HL-60/S4 treated with phorbol 12-myristate 13-acetate at 8.2 ng/mL for 4 days and 3 days (cell line): Measurements from ENCODE around the gene ANAPC5.
"Not testable (repeated sequence)": the region's sequence is repeated elsewhere in the genome, so short reads cannot be mapped to it uniquely, and the experiment has no call there.

Experiments
- in situ Hi-C: fragments of 300-500 bp; cut with MboI; formaldehyde crosslinking; loops from 2 replicates; pipeline ENCODE4 v1.15.0; 2022; ENCODE audit warnings: low sequenced_read_pairs

Gene ANAPC5, protein sequence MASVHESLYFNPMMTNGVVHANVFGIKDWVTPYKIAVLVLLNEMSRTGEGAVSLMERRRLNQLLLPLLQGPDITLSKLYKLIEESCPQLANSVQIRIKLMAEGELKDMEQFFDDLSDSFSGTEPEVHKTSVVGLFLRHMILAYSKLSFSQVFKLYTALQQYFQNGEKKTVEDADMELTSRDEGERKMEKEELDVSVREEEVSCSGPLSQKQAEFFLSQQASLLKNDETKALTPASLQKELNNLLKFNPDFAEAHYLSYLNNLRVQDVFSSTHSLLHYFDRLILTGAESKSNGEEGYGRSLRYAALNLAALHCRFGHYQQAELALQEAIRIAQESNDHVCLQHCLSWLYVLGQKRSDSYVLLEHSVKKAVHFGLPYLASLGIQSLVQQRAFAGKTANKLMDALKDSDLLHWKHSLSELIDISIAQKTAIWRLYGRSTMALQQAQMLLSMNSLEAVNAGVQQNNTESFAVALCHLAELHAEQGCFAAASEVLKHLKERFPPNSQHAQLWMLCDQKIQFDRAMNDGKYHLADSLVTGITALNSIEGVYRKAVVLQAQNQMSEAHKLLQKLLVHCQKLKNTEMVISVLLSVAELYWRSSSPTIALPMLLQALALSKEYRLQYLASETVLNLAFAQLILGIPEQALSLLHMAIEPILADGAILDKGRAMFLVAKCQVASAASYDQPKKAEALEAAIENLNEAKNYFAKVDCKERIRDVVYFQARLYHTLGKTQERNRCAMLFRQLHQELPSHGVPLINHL

GRCh38 chr12:121351820-121352681, at the start of gene ANAPC5:
ANAPC5 (minus strand) TSS chr12:121352411; CDS start chr12:121352340, 71 bp downstream.
- in situ Hi-C loops: no loop called here

- in situ Hi-C loops: no loop called here
Observed at GRCh38 chr12:121400332-121401139, 48.3 kb upstream of the ANAPC5 start.

DNA sequence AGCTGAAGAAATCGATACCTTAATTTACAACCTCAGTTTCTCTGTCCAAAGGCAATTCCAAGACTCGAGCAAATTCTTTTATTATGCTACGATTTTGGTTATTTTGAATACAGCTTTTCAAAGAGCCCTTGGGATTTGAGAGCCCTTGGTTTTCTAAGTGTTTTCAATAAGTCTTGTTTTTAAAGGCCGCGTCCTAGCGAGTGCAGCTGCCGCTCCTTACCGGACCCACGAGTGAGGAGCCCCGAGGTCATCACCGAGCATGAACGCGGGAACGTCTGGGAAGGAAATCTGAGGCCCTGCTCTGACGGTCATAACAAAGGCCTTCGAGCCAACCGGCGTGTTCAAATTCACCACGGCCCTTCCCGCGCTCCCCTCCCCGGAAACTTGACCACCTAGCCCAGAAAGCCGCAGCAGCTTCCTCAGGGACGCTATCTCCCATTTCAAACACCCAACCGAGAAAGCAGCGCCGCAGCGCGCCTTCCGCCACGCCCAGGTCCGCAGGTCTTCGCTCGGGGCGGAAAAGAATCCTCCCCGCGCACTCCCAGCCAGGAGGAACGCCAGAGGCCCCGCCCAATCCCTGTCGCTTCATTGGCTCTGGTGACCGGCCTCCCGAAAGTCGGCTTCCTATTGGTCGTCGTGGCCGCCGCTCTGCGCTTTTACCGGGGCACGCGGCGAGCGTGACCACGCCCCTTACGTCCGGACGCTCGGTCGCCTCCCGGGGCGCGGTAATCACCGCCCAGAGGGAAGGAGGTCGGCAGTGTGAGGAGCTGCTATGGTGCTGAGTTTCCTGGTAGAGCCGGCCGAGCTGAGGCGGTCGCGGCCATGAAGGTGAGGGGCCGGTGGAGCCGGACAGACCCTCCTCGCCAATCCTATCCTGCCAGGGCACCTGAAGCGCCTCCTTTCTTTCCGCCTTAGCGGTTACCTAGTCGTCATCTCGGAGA, 47.5 kb upstream of the ANAPC5 start, which contains the start of gene RNF34:
RNF34 (plus strand) TSS at position 728 of the 941 bp plus-strand sequence; CDS start at position 823, 95 bp downstream.
- in situ Hi-C loops: no loop called here

GRCh38 chr12:121398355-121398754, 46.1 kb upstream of the ANAPC5 start:
- in situ Hi-C loops: no loop called here

- in situ Hi-C loops: no loop called here
Observed at GRCh38 chr12:121397521-121397920, 45.3 kb upstream of the ANAPC5 start.

DNA sequence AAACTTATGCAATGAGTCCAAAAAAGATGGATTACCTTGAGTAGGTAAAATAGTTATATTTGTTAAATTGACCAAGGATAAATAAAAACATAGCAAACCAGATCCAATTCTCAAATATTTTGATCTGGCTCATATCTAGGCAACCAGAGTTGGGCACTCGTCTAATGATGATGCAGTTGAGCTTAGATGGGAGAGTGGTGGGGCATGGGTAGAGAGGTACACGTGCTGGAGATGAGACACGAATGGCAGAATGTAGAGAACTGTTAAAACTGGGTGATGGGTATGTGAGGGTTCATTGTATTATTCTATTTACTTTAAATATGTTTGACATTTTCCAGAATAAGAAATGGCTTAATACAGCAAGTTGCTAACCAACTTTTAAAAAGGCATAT, 40.1 kb upstream of the ANAPC5 start:
- in situ Hi-C loops: no loop called here

- in situ Hi-C loops: no loop called here
Observed at GRCh38 chr12:121391619-121392324, 39.6 kb upstream of the ANAPC5 start.

DNA sequence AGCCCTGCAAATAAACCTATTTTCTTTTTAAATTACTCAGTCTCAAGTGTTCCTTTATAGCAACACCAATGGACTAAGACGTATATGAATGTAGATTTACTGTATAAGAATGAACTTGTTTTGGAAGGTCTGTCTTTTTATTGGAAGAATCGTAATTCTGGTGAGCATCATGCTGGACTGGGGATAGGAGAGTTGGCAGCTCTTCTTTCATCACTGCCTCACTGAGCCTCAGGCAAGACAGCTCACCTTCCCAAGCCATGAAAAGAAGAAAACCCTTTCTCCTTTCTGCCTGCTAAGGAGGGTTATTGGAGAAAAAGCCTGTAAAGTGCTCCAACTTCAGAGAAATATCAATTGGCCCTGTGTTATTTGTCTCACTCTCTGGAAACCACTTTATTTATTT, 38.6 kb upstream of the ANAPC5 start:
- in situ Hi-C loops: no loop called here

DNA sequence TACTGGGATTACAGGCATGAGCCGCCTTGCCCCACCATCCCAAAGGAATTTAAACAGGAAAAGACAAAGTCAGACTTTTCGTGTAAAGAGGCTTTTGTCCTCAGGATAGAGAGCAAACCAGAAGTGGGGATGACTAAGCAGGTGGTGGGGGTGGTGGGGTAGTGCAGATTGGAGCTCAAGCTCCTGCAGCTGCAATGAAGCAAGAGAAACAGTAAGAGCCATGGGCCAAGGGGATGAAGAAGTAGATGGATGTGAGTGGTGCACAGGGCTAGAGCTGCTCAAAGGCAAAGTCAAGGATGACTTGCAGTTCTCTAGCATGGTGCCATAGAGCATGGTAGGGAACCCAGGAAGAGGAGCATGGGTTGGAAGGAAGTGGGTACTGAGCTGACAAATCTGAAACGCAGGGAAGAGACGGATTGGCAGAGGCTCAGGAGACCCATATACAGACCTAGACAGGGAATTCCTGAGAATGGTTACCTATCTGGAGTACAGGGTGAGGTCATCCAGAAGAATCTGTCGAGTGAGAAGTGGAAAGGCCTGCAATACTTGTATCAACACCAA, 36.3 kb upstream of the ANAPC5 start:
- in situ Hi-C loops: no loop called here

- in situ Hi-C loops: not testable (repeated sequence)
Observed at GRCh38 chr12:121384891-121385290, 32.7 kb upstream of the ANAPC5 start.

DNA sequence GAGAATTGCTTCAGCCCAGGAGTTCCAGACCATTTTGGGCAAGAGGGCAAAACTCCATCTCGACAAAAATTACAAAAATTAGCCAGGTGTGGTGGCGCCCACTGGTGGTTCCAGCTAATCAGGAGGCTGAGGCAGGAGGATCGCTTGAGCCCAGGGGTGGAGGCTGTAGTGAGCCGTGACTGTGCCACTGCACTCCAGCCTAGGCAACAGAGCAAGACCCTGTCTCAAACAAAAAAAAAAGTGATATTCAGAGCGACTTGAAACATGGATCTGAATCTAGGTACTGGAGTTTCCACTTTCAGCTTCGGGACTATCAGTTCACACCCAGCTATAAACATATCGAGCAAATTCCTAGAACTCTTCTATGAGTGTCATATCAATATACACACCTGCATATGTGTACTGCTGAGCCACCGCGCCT, 31.4 kb upstream of the ANAPC5 start:
- in situ Hi-C loops: no loop called here

GRCh38 chr12:121379945-121380344, 27.7 kb upstream of the ANAPC5 start:
- in situ Hi-C loops: no loop called here

DNA sequence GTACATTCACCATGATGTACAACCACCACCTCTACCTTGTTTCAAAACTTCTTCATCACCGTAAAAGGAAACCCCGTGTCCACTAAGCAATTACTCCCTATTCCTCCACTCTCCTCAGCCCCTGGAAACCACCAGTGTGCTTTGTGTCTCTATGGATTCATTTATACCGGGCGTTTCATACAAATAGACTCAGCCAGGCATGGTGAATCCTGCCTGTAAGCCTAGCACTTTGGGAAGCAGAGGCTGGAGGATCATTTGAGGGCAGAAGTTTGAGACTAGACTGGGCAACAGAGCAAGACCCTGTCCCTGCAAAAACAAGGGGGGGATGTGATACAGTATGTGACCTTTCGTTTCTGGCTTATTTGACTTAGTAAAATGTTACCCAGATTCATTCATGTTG, 26.5 kb upstream of the ANAPC5 start:
- in situ Hi-C loops: no loop called here

- in situ Hi-C loops: no loop called here
Observed at GRCh38 chr12:121376754-121377697, 24.8 kb upstream of the ANAPC5 start.

- in situ Hi-C loops: not testable (repeated sequence)
Observed at GRCh38 chr12:121374945-121375584, 22.9 kb upstream of the ANAPC5 start.

- in situ Hi-C loops: not testable (repeated sequence)
Observed at GRCh38 chr12:121374336-121374735, 22.1 kb upstream of the ANAPC5 start.

- in situ Hi-C loops: no loop called here
Observed at GRCh38 chr12:121373755-121374154, 21.5 kb upstream of the ANAPC5 start.
